Endothelial cell of umbilical vein (primary cell): ENCODE results near the gene AP5M1. TPM values are rescaled to one million over a fixed set of nuclear protein-coding genes. Genes with fewer than 3 reads are reported as not detected.

Experiments used
- BruUV-seq: library from RNA; stranded (reverse); fragments of 400-500 nt; replicated peaks from 2 replicates; lab custom pipeline; 2021; lab: Mats Ljungman, UMichigan
- CTCF ChIA-PET: fragments of 300-600, 350-600 bp; sonication (Branson Sonifier 250); formaldehyde crosslinking; loops from one replicate; lab custom pipeline; 2021; ENCODE audit warnings: antibody characterized with exemption, inconsistent platforms; lab: Charles Lee
- POLR2A ChIA-PET: fragments of 300-600, 350-600 bp; sonication (Branson Sonifier 250); formaldehyde crosslinking; loops from one replicate; lab custom pipeline; 2021; ENCODE audit warnings: antibody characterized with exemption, inconsistent platforms; lab: Charles Lee
- DNase-seq: peaks from one replicate; pipeline ENCODE4 v3.0.0-alpha.2; 2011; ENCODE audit warnings: low read depth, low spot score
- FAIRE-seq: peaks from 2 replicates; lab custom pipeline; 2011; peaks lifted over from hg19 to GRCh38; lab: Jason Lieb, UNC
- H2AFZ ChIP-seq: 2 replicates; pipeline ENCODE4 v1.6.0; 2012; ENCODE audit warnings: low read depth, low read length, control low read depth, inconsistent platforms
- H3K27ac ChIP-seq: 2 replicates; pipeline ENCODE4 v1.5.1; 2011; ENCODE audit warnings: low read depth, mild to moderate bottlenecking, control low read depth, low read length, moderate library complexity; ENCODE audit not compliant: insufficient read depth
- H3K27me3 ChIP-seq, 2 experiments: 2 replicates each; pipeline versions ENCODE4 v1.6.0 to v1.6.1; 2011; ENCODE audit warnings: low read length in 2 of 2, mixed read lengths in 1 of 2; ENCODE audit not compliant: control insufficient read depth in 2 of 2, insufficient read depth in 2 of 2
- H3K36me3 ChIP-seq, 2 experiments: 2 replicates in 1 of 2; 3 replicates in 1 of 2; pipeline ENCODE4 v1.5.1; 2011; ENCODE audit warnings: low read length in 2 of 2, mild to moderate bottlenecking in 1 of 2, moderate library complexity in 1 of 2; ENCODE audit not compliant: control insufficient read depth in 2 of 2, insufficient read depth in 2 of 2; ENCODE audit errors: extremely low read depth in 1 of 2
- H3K4me1 ChIP-seq: 3 replicates; pipeline ENCODE4 v1.5.1; 2011; ENCODE audit warnings: mild to moderate bottlenecking, low read length; ENCODE audit not compliant: control insufficient read depth, insufficient read depth; ENCODE audit errors: extremely low read depth
- H3K4me2 ChIP-seq: 2 replicates; pipeline ENCODE4 v1.6.1; 2011; ENCODE audit warnings: low read length, control low read depth, mixed read lengths; ENCODE audit not compliant: insufficient read depth
- H3K4me3 ChIP-seq, 3 experiments: fragments of 200-600 bp in 1 of 3; sonication (generic), shearing (Covaris generic) in 1 of 3; replicated peaks in 1 of 3; 2 replicates each; pipeline ENCODE4 v1.5.1; 2011 to 2016; ENCODE audit warnings: control low read depth in 3 of 3, low read length in 3 of 3, mild to moderate bottlenecking in 2 of 3, inconsistent platforms in 1 of 3, low read depth in 1 of 3, moderate library complexity in 1 of 3; ENCODE audit not compliant: insufficient read depth in 1 of 3
- H3K79me2 ChIP-seq: 2 replicates; pipeline ENCODE4 v1.6.0; 2012; ENCODE audit warnings: low read length, inconsistent platforms; ENCODE audit not compliant: control insufficient read depth, insufficient read depth
- H3K9ac ChIP-seq: replicated peaks from 2 replicates; pipeline ENCODE3; 2011; ENCODE audit warnings: low read length, control low read depth; ENCODE audit not compliant: insufficient read depth; ENCODE audit errors: extremely low read depth
- H3K9me1 ChIP-seq: replicated peaks from 3 replicates; pipeline ENCODE4 v1.6.0; 2011; ENCODE audit warnings: mild to moderate bottlenecking, low read length; ENCODE audit not compliant: control insufficient read depth, insufficient read depth; ENCODE audit errors: extremely low read depth
- H3K9me3 ChIP-seq: replicated peaks from 2 replicates; pipeline ENCODE4 v1.5.1; 2012; ENCODE audit warnings: low read length, inconsistent platforms; ENCODE audit not compliant: control insufficient read depth, insufficient read depth
- H4K20me1 ChIP-seq: replicated peaks from 2 replicates; pipeline ENCODE3; 2011; ENCODE audit warnings: mild to moderate bottlenecking, low read length; ENCODE audit not compliant: control insufficient read depth, insufficient read depth; ENCODE audit errors: extremely low read depth
- CTCF ChIP-seq, 2 donors: IDR thresholded peaks; 1 replicate in 1 of 2; 2 replicates in 1 of 2; pipeline ENCODE4 v1.5.1; 2011; ENCODE audit warnings: low read length in 2 of 2, mild to moderate bottlenecking in 2 of 2, moderate library complexity in 2 of 2, control low read depth in 1 of 2, inconsistent platforms in 1 of 2, low read depth in 1 of 2; ENCODE audit not compliant: insufficient read depth in 1 of 2; ENCODE audit errors: extremely low read depth in 1 of 2
- EZH2 ChIP-seq: IDR thresholded peaks from 2 replicates; pipeline ENCODE4 v1.6.1; 2012; ENCODE audit warnings: borderline replicate concordance, low read depth, mild to moderate bottlenecking, moderate library complexity, low read length, inconsistent platforms; ENCODE audit not compliant: severe bottlenecking
- FOS ChIP-seq: IDR thresholded peaks from 2 replicates; pipeline ENCODE4 v1.6.1; 2011; ENCODE audit warnings: mild to moderate bottlenecking, low read length, moderate library complexity, borderline replicate concordance; ENCODE audit not compliant: insufficient read depth
- GATA2 ChIP-seq: IDR thresholded peaks from 2 replicates; pipeline ENCODE4 v1.7.0; 2011; ENCODE audit warnings: low read depth, mild to moderate bottlenecking, moderate library complexity, mixed read lengths, low read length; ENCODE audit not compliant: insufficient read length, insufficient read depth
- JUN ChIP-seq: IDR thresholded peaks from 2 replicates; pipeline ENCODE4 v1.6.1; 2011; ENCODE audit warnings: borderline replicate concordance, low read depth; ENCODE audit not compliant: insufficient read length, insufficient read depth
- MAX ChIP-seq: IDR thresholded peaks from 2 replicates; pipeline ENCODE4 v1.6.1; 2011; ENCODE audit not compliant: insufficient read depth, insufficient read length
- MYC ChIP-seq: IDR thresholded peaks from one replicate; pipeline ENCODE4 v1.6.1; 2011; ENCODE audit warnings: mild to moderate bottlenecking, low read depth, low read length
- POLR2A ChIP-seq: IDR thresholded peaks from 2 replicates; pipeline ENCODE4 v1.6.1; 2012; ENCODE audit warnings: low read depth, mild to moderate bottlenecking, control low read depth, low read length
- POLR2AphosphoS5 ChIP-seq: IDR thresholded peaks from 2 replicates; pipeline ENCODE4 v1.6.1; 2012; ENCODE audit warnings: low read depth, mild to moderate bottlenecking, control low read depth, low read length, moderate library complexity; ENCODE audit not compliant: insufficient read depth
- dilution Hi-C: fragments of 300-500 bp; cut with MboI; formaldehyde crosslinking; loops from one replicate; pipeline ENCODE4 v1.15.0; 2019; ENCODE audit warnings: low sequenced_read_pairs; ENCODE audit not compliant: extremely low pct_ligation_motif_present
- intact Hi-C: fragments of 100-400 bp; cut with micrococcal nuclease; formaldehyde crosslinking; loops from one replicate; pipeline ENCODE4 v1.10.0; 2022
- polyA plus RNA-seq, 4 experiments: library from polyadenylated mRNA; depleted of rRNA in 3 of 4; stranded (reverse) in 3 of 4; unstranded in 1 of 4; fragments of >200 nt; gene quantifications; 2 replicates each; pipeline versions ENCODE4 v1.2.1 to v1.2.3, GENCODE V29; 2011 to 2012; ENCODE audit warnings: missing spikeins in 1 of 4
- total RNA-seq: library from RNA; stranded (reverse); gene quantifications from 2 replicates; pipeline ENCODE4 v1.2.3, GENCODE V29; 2021

Gene AP5M1
- total and polyA plus RNA-seq, 2 donors (not counting 3 experiments of a cell fraction or from before 2014, with no cell fraction given): 14.8 to 38.7 TPM

DNA sequence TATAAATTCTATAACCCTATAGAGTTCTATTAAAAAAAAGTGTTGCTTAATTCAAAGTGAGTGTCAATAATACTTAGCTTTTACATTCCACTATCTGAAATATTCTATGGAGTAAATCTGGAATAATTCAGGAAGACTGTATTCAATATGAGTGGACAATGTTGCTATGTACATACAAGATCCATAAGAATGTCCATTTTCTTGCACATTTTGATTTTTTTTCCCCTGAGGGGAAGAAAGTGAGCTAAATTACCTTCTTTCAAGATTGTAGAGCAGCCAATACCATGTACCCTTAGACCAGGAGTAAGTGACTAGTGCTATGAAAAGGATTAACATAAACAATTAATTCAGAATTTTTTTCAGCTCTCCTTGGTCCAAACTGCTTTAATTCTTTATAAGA lies 25.5 kb upstream of the AP5M1 start:
- TF ChIP-seq GATA2 (no peak), MYC (no peak)
- Histone ChIP-seq H3K4me3 (no peak overlapping the region), H3K79me2 (peaks cover 8% of the 10 kb centered on the region), H3K4me1 (peaks cover 9% of the 10 kb centered on the region), H2AFZ (no peak overlapping the region), H3K9ac (no peak overlapping the region), H3K27ac (no peak overlapping the region), H3K4me2 (no peak overlapping the region), H3K36me3 (peaks cover 0 to 12% of the 10 kb centered on the region in 2 experiments), H4K20me1 (no peaks in the 10 kb centered on the region), H3K9me1 (no peaks in the 10 kb centered on the region), H3K9me3 (no peaks in the 10 kb centered on the region), H3K27me3 (no peaks in the 10 kb centered on the region)
- ChIA-PET POLR2A (no interaction called here), CTCF (interaction anchor here (0.9 to 2.4 kb wide), 4 partner anchors 8 to 135 kb away, joined by 3 to 9 read pairs (median 4); no protein-coding TSS in a partner anchor)
- dilution Hi-C loops: no loop called here
- intact Hi-C loops: no loop called here
- FAIRE-seq: no peak
- BruUV-seq: no TSS peak
- no peak for DNase-seq

DNA sequence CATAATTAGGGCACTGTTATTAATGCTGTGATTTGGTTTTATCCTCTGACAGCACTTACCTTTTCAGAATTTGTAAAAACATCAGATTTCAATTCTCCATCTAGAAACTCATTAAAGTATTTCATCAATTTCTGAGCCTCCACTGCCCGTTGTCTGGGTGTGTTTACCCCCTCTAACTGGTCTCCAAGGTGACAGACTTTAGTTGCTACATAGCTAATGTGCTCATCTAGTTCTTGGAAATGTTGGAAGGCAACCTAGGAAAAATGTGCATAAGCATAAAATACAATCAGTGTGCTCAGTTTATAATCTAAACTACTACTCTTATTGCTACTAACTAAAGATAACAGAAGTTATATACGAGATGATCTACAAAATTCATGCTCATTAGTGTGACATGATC lies 24.7 kb upstream of the AP5M1 start:
- H3K27me3 ChIP-seq: no peaks in the 10 kb centered on the region
- peaks cover 14% of the 10 kb centered on the region for H3K79me2 ChIP-seq
- no peak overlapping the region for H2AFZ ChIP-seq
- no peak overlapping the region for H3K9ac ChIP-seq
- ChIA-PET POLR2A (no interaction called here), CTCF (interaction anchor here (0.9 to 2.4 kb wide), 3 partner anchors 8 to 39 kb away, joined by 3 to 9 read pairs (median 4); no protein-coding TSS in a partner anchor)
- intact Hi-C loops (no loop called here), dilution Hi-C loops (no loop called here)
- FAIRE-seq (no peak), DNase-seq (no peak)
- no peaks in the 10 kb centered on the region for H4K20me1 ChIP-seq
- H3K4me3 ChIP-seq: no peak overlapping the region
- no peak overlapping the region for H3K4me2 ChIP-seq
- H3K9me1 ChIP-seq: no peaks in the 10 kb centered on the region
- H3K4me1 ChIP-seq: peaks cover 9% of the 10 kb centered on the region
- H3K27ac ChIP-seq: no peak overlapping the region
- BruUV-seq: no TSS peak
- no peaks in the 10 kb centered on the region for H3K9me3 ChIP-seq
- TF ChIP-seq JUN: no peak
- no peak for TF ChIP-seq GATA2
- no peak for TF ChIP-seq CTCF (IDR thresholded peaks at IDR 0.05; ENCODE audit: extremely low read depth in 1 of 2, insufficient read depth in 1 of 2, low read depth in 1 of 2, low read length in 2 of 2)
- no peak for TF ChIP-seq POLR2AphosphoS5
- no peak for TF ChIP-seq MAX
- no peak for TF ChIP-seq POLR2A
- no peak for TF ChIP-seq MYC
- TF ChIP-seq EZH2: no peak
- TF ChIP-seq FOS: no peak
- H3K36me3 ChIP-seq: peaks cover 0 to 9% of the 10 kb centered on the region in 2 experiments
